ENCODE measurements around the gene PFKP. TPM values are rescaled to one million over a fixed set of nuclear protein-coding genes. Genes with fewer than 3 reads are reported as not detected.

The PFKP gene
- total RNA-seq, 4 donors from 2014 or later: 56.6 to 154 (median 115) TPM

DNA sequence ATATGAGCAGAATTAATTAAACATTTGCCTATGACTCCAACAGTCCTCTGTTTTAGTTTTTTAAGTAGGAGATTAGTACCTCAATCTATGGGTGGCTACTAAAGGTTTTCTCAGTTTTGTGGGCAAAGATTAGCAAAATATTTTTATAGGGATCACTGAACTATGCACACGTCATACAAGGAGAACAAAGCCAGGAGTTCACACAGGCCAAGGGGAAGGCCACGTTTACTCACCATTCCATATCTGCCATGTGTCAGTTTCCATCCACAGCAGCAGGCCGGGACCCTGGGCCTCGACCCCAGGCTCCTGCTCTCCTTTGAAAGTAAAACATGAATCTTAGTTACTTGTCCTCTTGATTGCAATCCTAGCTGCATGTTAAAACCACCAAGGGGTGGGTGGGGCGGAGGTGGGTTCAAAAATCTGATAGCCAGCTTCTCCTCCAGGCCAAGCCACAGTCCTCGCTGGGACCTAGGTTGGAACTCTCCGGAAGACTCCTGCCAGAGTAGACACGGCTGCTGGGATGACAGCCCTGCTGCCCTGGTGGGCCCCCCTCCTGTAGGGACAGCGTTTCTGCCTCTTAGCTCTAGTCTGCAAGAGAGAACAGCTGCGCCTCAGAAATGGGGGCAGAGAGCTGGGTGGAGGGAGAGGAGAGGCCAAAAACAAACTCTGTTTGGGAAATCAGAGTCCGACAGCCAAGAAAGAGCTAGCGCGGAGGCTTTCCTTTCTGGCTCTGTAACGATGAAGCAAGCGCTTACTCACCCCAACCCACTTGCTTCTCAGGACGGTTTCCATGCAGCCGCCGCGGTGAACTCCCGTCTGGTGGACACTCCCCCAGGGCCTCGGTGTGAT, 69.6 kb downstream of the PFKP start:
- no peak for DNase-seq
- no peak overlapping the region for H3K27ac ChIP-seq
- H3K27me3 ChIP-seq: no peaks in the 10 kb centered on the region
- intact Hi-C loops (cut with DNase I): no loop called here
- 82 to 84% methylated on average over 21 of the region's 21 CpGs for WGBS, 2 donors
- H3K36me3 ChIP-seq: peaks cover 69 to 90% of the 10 kb centered on the region in 2 donors
- TF ChIP-seq, protein P1, sequence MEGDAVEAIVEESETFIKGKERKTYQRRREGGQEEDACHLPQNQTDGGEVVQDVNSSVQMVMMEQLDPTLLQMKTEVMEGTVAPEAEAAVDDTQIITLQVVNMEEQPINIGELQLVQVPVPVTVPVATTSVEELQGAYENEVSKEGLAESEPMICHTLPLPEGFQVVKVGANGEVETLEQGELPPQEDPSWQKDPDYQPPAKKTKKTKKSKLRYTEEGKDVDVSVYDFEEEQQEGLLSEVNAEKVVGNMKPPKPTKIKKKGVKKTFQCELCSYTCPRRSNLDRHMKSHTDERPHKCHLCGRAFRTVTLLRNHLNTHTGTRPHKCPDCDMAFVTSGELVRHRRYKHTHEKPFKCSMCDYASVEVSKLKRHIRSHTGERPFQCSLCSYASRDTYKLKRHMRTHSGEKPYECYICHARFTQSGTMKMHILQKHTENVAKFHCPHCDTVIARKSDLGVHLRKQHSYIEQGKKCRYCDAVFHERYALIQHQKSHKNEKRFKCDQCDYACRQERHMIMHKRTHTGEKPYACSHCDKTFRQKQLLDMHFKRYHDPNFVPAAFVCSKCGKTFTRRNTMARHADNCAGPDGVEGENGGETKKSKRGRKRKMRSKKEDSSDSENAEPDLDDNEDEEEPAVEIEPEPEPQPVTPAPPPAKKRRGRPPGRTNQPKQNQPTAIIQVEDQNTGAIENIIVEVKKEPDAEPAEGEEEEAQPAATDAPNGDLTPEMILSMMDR (IDR thresholded peaks at IDR 0.05): no peak
- TF ChIP-seq POLR2A (IDR thresholded peaks at IDR 0.05): no peak
- no peaks in the 10 kb centered on the region for H3K9me3 ChIP-seq
- H3K4me3 ChIP-seq (replicated peaks in 1 of 3): no peak overlapping the region
- H3K4me1 ChIP-seq: no peaks in the 10 kb centered on the region

DNA sequence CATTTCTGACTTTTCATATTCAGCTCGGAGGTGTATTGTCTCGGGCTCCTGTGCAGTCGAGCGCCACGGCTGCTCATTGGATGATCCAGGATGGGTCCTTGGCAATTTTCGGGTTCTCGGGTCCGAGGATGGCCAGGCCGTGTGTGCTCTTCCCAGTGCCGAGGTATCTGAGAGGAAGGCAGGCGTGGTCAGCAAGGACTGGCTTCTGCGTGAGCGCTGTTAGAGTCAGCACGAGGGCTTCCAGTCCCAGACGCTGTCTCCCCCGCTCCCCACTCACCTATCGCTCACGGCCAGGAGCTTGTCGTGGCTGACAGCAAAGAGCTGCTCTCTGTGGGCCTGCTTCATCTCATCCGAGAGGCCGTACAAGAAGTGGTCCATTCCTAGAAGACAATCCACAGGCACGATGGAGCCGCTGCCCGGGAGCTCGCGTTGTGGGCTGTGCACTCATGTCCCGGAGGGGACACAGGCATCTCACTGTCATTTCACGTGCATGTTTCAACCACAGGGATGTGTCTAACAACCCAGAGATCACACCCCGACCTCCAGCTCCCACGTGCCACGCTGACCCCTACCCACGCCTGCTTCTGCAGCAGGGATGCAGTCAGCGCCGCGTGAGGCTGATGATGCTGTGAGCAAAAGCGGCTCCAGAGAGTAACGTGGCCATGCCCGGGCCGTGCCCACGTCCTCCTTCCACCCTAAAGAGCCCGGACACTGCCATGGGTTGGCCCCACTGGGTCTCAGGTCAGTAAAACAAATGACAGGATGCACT, 70.8 kb downstream of the PFKP start:
- DNase-seq: no peak
- H3K36me3 ChIP-seq: peaks cover 79 to 92% of the 10 kb centered on the region in 2 donors

DNA sequence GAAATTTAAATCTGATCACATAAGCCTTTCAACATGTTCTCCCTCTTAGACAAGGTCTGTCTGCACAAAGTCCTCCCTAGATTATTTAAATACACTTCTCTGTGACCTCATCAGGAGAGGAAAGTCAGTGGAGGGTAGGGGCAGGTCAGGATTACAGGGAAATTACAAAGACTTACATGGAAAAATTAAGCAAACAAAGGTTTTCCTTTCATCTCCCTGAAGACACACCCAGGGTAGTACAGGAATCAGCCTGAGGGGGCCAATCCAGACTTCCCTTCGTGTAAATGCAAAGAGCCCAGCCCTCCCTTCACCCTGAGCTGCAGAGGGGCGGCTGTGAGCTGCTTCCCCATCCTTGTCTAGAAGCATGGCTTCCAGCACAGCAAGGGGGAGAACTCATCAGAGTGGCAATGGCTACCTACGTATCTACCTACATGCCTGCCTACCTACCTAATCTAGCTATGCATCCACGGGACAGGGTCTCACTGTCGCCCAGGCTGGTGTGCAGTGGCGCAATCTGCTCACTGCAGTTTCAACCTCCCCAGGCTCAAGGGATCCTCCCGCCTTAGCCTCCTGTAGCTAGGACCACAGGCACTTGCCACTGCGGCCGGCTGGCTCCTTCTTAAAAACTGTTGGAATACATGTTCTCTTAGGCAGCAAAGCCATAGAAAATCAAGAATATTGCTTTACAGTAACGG, 72.0 kb downstream of the PFKP start:
- no peak for TF ChIP-seq POLR2A (IDR thresholded peaks at IDR 0.05)
- TF ChIP-seq, protein P1 (IDR thresholded peaks at IDR 0.05): no peak
- H3K36me3 ChIP-seq: peaks cover 84 to 91% of the 10 kb centered on the region in 2 donors
- no peak for DNase-seq
- WGBS, 2 donors: 87 to 88% methylated on average over 10 of the region's 10 CpGs
- H3K9me3 ChIP-seq: no peaks in the 10 kb centered on the region
- H3K4me1 ChIP-seq: no peaks in the 10 kb centered on the region
- intact Hi-C loops (cut with DNase I): no loop called here
- no peaks in the 10 kb centered on the region for H3K27me3 ChIP-seq
- H3K27ac ChIP-seq: no peak overlapping the region
- H3K4me3 ChIP-seq (replicated peaks in 1 of 3): no peak overlapping the region

More for the DNA sequence above, 70.8 kb downstream of the PFKP start:
- Histone ChIP-seq H3K9me3 (no peaks in the 10 kb centered on the region), H3K27me3 (no peaks in the 10 kb centered on the region), H3K4me1 (no peaks in the 10 kb centered on the region), H3K27ac (no peak overlapping the region), H3K4me3 (replicated peaks in 1 of 3) (no peak overlapping the region)
- TF ChIP-seq, protein P1 (IDR thresholded peaks at IDR 0.05): no peak
- no peak for TF ChIP-seq POLR2A (IDR thresholded peaks at IDR 0.05)
- 93 to 97% methylated on average over 41 of the region's 41 CpGs for WGBS, 2 donors
- intact Hi-C loops (cut with DNase I): no loop called here

GRCh38 chr10:3140280-3140679, 72.9 kb downstream of the PFKP start:
- TF ChIP-seq POLR2A (IDR thresholded peaks at IDR 0.05): no peak
- TF ChIP-seq, protein P1 (IDR thresholded peaks at IDR 0.05): no peak
- intact Hi-C loops (cut with DNase I): no loop called here
- no peak for DNase-seq
- Histone ChIP-seq H3K4me1 (no peaks in the 10 kb centered on the region), H3K4me3 (replicated peaks in 1 of 3) (no peak overlapping the region), H3K36me3 (peaks cover 85 to 91% of the 10 kb centered on the region in 2 donors), H3K27me3 (no peaks in the 10 kb centered on the region), H3K9me3 (no peaks in the 10 kb centered on the region), H3K27ac (no peak overlapping the region)
- 73 to 88% methylated on average over 9 of the region's 9 CpGs for WGBS, 2 donors
